Osteocyte (in vitro differentiated cells): ENCODE measurements around the gene RIPOR2. TPM values are rescaled to one million over a fixed set of nuclear protein-coding genes. Genes with fewer than 3 reads are reported as not detected.
A peak's percentile ranks its signal among the peaks of the same experiment; 100 is the strongest.

Experiments
- DNase-seq: peaks from one replicate; pipeline ENCODE4 v3.0.0; 2021; ENCODE audit warnings: mixed read lengths; ENCODE audit not compliant: unreplicated experiment; ENCODE audit errors: extremely low spot score
- H3K27ac Mint-ChIP-seq: one replicate; pipeline ENCODE4 v1.8.0; 2021; ENCODE audit warnings: mild to moderate bottlenecking, mixed read lengths; ENCODE audit not compliant: unreplicated experiment
- H3K27me3 Mint-ChIP-seq: one replicate; pipeline ENCODE4 v1.8.0; 2021; ENCODE audit warnings: mixed read lengths; ENCODE audit not compliant: unreplicated experiment
- H3K36me3 Mint-ChIP-seq: one replicate; pipeline ENCODE4 v1.8.0; 2021; ENCODE audit warnings: mixed read lengths; ENCODE audit not compliant: unreplicated experiment
- H3K4me1 Mint-ChIP-seq: one replicate; pipeline ENCODE4 v1.8.0; 2021; ENCODE audit warnings: mixed read lengths; ENCODE audit not compliant: unreplicated experiment
- H3K4me3 Mint-ChIP-seq: one replicate; pipeline ENCODE4 v1.8.0; 2021; ENCODE audit warnings: mild to moderate bottlenecking, moderate library complexity, mixed read lengths; ENCODE audit not compliant: unreplicated experiment
- H3K9me3 Mint-ChIP-seq: one replicate; pipeline ENCODE4 v1.8.0; 2021; ENCODE audit warnings: mixed read lengths; ENCODE audit not compliant: unreplicated experiment
- CTCF ChIP-seq: fragments of 200-600 bp; sonication (generic); IDR thresholded peaks from 2 replicates; pipeline ENCODE4 v1.5.0; 2021; ENCODE audit warnings: antibody characterized with exemption, mild to moderate bottlenecking, moderate library complexity
- total RNA-seq: library from RNA; stranded (reverse); gene quantifications from 2 replicates; pipeline ENCODE4 v1.2.1, GENCODE V29; 2021

Gene RIPOR2
- total RNA-seq, 1 donor from 2014 or later: 6.3 TPM

GRCh38 chr6:24902782-24903181 is 33.0 kb downstream of the RIPOR2 start:
- peaks cover 16% of the 10 kb centered on the region for H3K4me1 Mint-ChIP-seq
- H3K27me3 Mint-ChIP-seq: no peaks in the 10 kb centered on the region
- no peak overlapping the region for H3K4me3 Mint-ChIP-seq
- H3K36me3 Mint-ChIP-seq: no peaks in the 10 kb centered on the region
- H3K27ac Mint-ChIP-seq: no peak overlapping the region
- no peak for DNase-seq
- TF ChIP-seq CTCF: no peak
- peaks cover 11% of the 10 kb centered on the region for H3K9me3 Mint-ChIP-seq

- no peak overlapping the region for H3K27ac Mint-ChIP-seq
- no peak for TF ChIP-seq CTCF
- no peak overlapping the region for H3K4me3 Mint-ChIP-seq
- H3K27me3 Mint-ChIP-seq: no peaks in the 10 kb centered on the region
- H3K4me1 Mint-ChIP-seq: peaks cover 12% of the 10 kb centered on the region
- no peaks in the 10 kb centered on the region for H3K36me3 Mint-ChIP-seq
- DNase-seq: no peak
- H3K9me3 Mint-ChIP-seq: peaks cover 11% of the 10 kb centered on the region
Measured at GRCh38 chr6:24901698-24902328, 33.9 kb downstream of the RIPOR2 start.

- Mint-ChIP-seq H3K27me3 (no peaks in the 10 kb centered on the region), H3K36me3 (no peaks in the 10 kb centered on the region), H3K9me3 (peaks cover 11% of the 10 kb centered on the region), H3K4me3 (no peak overlapping the region), H3K27ac (peak overlapping the region; percentile 47), H3K4me1 (peaks cover 12% of the 10 kb centered on the region)
- TF ChIP-seq CTCF: no peak
- no peak for DNase-seq
Measured at GRCh38 chr6:24900917-24901697, 34.7 kb downstream of the RIPOR2 start.

- Mint-ChIP-seq H3K27me3 (no peaks in the 10 kb centered on the region), H3K27ac (no peak overlapping the region), H3K9me3 (peaks cover 11% of the 10 kb centered on the region), H3K4me1 (peaks cover 12% of the 10 kb centered on the region), H3K36me3 (no peaks in the 10 kb centered on the region), H3K4me3 (no peak overlapping the region)
- DNase-seq: no peak
- no peak for TF ChIP-seq CTCF
Measured at GRCh38 chr6:24899997-24900325, 35.8 kb downstream of the RIPOR2 start.

- no peak overlapping the region for H3K4me3 Mint-ChIP-seq
- no peak overlapping the region for H3K27ac Mint-ChIP-seq
- peaks cover 11% of the 10 kb centered on the region for H3K9me3 Mint-ChIP-seq
- DNase-seq: no peak
- no peak for TF ChIP-seq CTCF
- H3K27me3 Mint-ChIP-seq: no peaks in the 10 kb centered on the region
- H3K36me3 Mint-ChIP-seq: no peaks in the 10 kb centered on the region
- peaks cover 12% of the 10 kb centered on the region for H3K4me1 Mint-ChIP-seq
Measured at GRCh38 chr6:24899136-24899996, 36.4 kb downstream of the RIPOR2 start.
